ENCODE data around the gene CPLX1.
A peak's percentile ranks its signal among the peaks of the same experiment; 100 is the strongest.

CPLX1 gene

DNA sequence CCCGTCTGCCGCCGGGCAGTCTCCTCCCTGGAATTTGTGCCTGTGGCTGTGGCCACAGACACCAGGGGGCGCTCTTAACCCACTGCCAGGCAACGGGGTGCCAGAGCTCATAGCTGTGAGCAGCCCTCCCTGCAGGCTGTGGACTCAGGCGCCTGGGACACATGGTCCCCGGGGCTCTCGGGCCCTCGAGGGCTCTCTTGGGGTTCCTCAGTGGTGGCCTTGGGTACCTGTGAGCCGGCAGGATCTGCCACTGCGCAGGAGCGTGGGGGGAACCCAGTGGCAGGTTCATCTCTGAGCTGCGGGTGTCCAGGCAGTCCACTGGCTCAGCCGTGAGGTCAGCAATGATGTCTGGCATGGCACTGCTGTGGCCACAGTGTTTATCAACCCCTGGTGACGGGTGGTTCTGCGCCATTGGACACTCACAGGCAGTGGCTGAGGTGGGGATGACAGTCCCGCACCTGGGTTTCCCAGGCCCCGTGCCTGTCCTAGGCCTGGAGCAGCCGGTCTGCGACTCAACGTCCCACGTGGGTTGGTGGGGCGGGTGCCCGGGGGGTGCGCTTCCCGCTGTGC is 83.1 kb downstream of the CPLX1 start:
- H3K4me2 ChIP-seq (ENCODE audit: low read depth, low read length, poor library complexity, severe bottlenecking) = no peak overlapping the region
- H3F3A ChIP-seq (ENCODE audit: low read depth) = 0 out of 2 replicates have a peak, but pooled peaks cover 9% of the 10 kb centered on the region
- H3K9me2 ChIP-seq (replicated peaks; ENCODE audit: low read depth, low read length) = no peaks in the 10 kb centered on the region
- no peak overlapping the region for H3K9ac ChIP-seq (ENCODE audit: low read depth, low read length, poor library complexity, severe bottlenecking)
- no peak overlapping the region for H2AFZ ChIP-seq (ENCODE audit: low read length)
- TF ChIP-seq, protein P1, sequence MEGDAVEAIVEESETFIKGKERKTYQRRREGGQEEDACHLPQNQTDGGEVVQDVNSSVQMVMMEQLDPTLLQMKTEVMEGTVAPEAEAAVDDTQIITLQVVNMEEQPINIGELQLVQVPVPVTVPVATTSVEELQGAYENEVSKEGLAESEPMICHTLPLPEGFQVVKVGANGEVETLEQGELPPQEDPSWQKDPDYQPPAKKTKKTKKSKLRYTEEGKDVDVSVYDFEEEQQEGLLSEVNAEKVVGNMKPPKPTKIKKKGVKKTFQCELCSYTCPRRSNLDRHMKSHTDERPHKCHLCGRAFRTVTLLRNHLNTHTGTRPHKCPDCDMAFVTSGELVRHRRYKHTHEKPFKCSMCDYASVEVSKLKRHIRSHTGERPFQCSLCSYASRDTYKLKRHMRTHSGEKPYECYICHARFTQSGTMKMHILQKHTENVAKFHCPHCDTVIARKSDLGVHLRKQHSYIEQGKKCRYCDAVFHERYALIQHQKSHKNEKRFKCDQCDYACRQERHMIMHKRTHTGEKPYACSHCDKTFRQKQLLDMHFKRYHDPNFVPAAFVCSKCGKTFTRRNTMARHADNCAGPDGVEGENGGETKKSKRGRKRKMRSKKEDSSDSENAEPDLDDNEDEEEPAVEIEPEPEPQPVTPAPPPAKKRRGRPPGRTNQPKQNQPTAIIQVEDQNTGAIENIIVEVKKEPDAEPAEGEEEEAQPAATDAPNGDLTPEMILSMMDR (conservative IDR thresholded peaks at IDR 0.05; ENCODE audit: low read length) = peak; percentile 92
- TF ChIP-seq EZH2phosphoT487 (IDR thresholded peaks at IDR 0.05; ENCODE audit: borderline replicate concordance) = no peak
- H3K27me3 ChIP-seq (ENCODE audit: insufficient read depth, low read length, poor library complexity, severe bottlenecking) = no peaks in the 10 kb centered on the region
- no peaks in the 10 kb centered on the region for H3K9me3 ChIP-seq (ENCODE audit: insufficient read depth, low read depth, low read length)
- H3K36me3 ChIP-seq (ENCODE audit: insufficient read depth, low read length) = peaks cover 23% of the 10 kb centered on the region; the same call in 1 of the 2 replicates
- H3K79me2 ChIP-seq (ENCODE audit: insufficient read depth, low read length) = no peaks in the 10 kb centered on the region
- peaks cover 3% of the 10 kb centered on the region for H4K20me1 ChIP-seq (ENCODE audit: insufficient read depth, low read length, poor library complexity, severe bottlenecking)
- H3K4me3 ChIP-seq (ENCODE audit: low read length, poor library complexity, severe bottlenecking) = no peak overlapping the region
- no peaks in the 10 kb centered on the region for H3K4me1 ChIP-seq (ENCODE audit: insufficient read depth, low read length, poor library complexity, severe bottlenecking)

DNA sequence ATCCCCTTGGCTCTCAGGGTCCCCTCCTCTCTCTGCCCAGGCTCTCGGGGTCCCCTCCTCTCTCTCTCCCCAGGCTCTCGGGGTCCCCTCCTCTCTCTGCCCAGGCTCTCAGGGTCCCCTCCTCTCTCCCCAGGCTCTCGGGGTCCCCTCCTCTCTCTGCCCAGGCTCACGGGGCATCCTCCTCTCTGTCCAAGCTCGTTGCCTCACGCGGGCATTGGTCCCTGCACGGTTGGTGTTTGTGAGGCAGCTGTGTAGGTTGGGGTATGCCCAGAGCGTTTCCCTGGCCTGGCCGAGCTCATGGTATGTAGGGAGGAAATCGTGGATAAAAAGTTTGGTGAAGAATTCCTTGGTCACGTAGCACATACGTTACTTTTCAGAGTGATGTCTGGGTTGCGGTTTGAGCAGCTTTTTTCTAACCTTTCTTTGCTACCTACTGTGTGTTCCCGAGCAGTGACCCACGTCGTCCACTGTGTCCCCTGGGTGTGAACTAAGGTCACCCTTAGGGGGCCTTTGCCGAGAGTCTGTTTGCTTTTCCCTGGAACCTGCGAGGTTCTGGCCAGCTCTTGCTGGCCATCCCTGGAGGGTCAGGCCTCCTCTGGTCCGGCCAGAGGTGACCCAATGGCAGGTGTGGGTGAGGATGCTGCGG is 83.7 kb downstream of the CPLX1 start:
- H3K4me1 ChIP-seq (ENCODE audit: insufficient read depth, low read length, poor library complexity, severe bottlenecking) = no peaks in the 10 kb centered on the region
- H3K27me3 ChIP-seq (ENCODE audit: insufficient read depth, low read length, poor library complexity, severe bottlenecking) = no peaks in the 10 kb centered on the region
- H3K9me3 ChIP-seq (ENCODE audit: insufficient read depth, low read depth, low read length) = no peaks in the 10 kb centered on the region
- no peak overlapping the region for H3K4me2 ChIP-seq (ENCODE audit: low read depth, low read length, poor library complexity, severe bottlenecking)
- H3K4me3 ChIP-seq (ENCODE audit: low read length, poor library complexity, severe bottlenecking) = no peak overlapping the region
- TF ChIP-seq, protein P1 (conservative IDR thresholded peaks at IDR 0.05; ENCODE audit: low read length) = no peak
- no peak for TF ChIP-seq EZH2phosphoT487 (IDR thresholded peaks at IDR 0.05; ENCODE audit: borderline replicate concordance)
- H3F3A ChIP-seq (ENCODE audit: low read depth) = 0 out of 2 replicates have a peak, but pooled peaks cover 9% of the 10 kb centered on the region
- H2AFZ ChIP-seq (ENCODE audit: low read length) = no peak overlapping the region
- H3K9me2 ChIP-seq (replicated peaks; ENCODE audit: low read depth, low read length) = no peaks in the 10 kb centered on the region
- no peak overlapping the region for H3K9ac ChIP-seq (ENCODE audit: low read depth, low read length, poor library complexity, severe bottlenecking)
- H3K79me2 ChIP-seq (ENCODE audit: insufficient read depth, low read length) = no peaks in the 10 kb centered on the region
- H4K20me1 ChIP-seq (ENCODE audit: insufficient read depth, low read length, poor library complexity, severe bottlenecking) = no peaks in the 10 kb centered on the region
- peaks cover 29% of the 10 kb centered on the region; the same call in 1 of the 2 replicates for H3K36me3 ChIP-seq (ENCODE audit: insufficient read depth, low read length)

DNA sequence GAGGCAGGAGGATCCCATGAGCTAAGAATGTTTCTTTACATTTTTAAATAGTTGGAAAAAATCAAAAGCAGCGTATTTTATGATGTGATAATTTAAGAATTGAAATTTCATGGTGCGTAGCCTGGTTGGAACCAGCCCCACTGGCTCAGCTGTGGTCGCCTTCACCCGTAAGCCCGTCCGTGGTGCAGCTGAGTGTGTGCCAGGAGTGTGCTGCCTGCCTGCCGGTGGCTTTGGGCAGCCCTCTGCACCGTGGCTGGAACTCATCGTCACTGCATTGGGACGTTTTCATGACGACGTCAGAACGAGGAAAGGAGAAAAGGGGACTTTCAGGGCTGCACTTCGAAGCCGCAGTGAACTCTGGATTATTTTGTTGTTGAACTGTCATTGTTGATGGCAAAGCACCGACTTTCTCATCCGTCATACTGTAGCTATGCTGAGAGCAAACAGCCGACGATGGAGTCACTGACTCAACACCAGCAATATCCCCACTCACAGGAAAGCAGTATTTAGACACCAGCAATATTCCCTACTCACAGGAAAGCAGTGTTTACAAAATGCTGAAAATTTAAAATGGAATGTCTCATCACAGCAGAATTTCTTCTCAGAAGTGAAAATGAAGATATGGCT is 85.2 kb downstream of the CPLX1 start:
- Histone ChIP-seq H3K27me3 (ENCODE audit: insufficient read depth, low read length, poor library complexity, severe bottlenecking) (no peaks in the 10 kb centered on the region), H3K79me2 (ENCODE audit: insufficient read depth, low read length) (no peaks in the 10 kb centered on the region), H3K9me2 (replicated peaks; ENCODE audit: low read depth, low read length) (no peaks in the 10 kb centered on the region), H3K4me3 (ENCODE audit: low read length, poor library complexity, severe bottlenecking) (no peak overlapping the region), H3K4me1 (ENCODE audit: insufficient read depth, low read length, poor library complexity, severe bottlenecking) (no peaks in the 10 kb centered on the region), H3K4me2 (ENCODE audit: low read depth, low read length, poor library complexity, severe bottlenecking) (no peak overlapping the region), H3K9me3 (ENCODE audit: insufficient read depth, low read depth, low read length) (no peaks in the 10 kb centered on the region), H3K9ac (ENCODE audit: low read depth, low read length, poor library complexity, severe bottlenecking) (no peak overlapping the region), H3K36me3 (ENCODE audit: insufficient read depth, low read length) (peaks cover 37% of the 10 kb centered on the region; the same call in 1 of the 2 replicates), H4K20me1 (ENCODE audit: insufficient read depth, low read length, poor library complexity, severe bottlenecking) (no peaks in the 10 kb centered on the region), H2AFZ (ENCODE audit: low read length) (no peak overlapping the region), H3F3A (ENCODE audit: low read depth) (0 out of 2 replicates have a peak, but pooled peaks cover 9% of the 10 kb centered on the region)
- TF ChIP-seq, protein P1 (conservative IDR thresholded peaks at IDR 0.05; ENCODE audit: low read length) = no peak
- no peak for TF ChIP-seq EZH2phosphoT487 (IDR thresholded peaks at IDR 0.05; ENCODE audit: borderline replicate concordance)
